Gastroesophageal sphincter (tissue), 3 donors: ENCODE data around the gene MRPL17.

Source experiments
- POLR2AphosphoS5 ChIP-seq: sonication (generic); formaldehyde crosslinking; IDR thresholded peaks from one replicate; pipeline ENCODE4 v1.6.1; 2017; ENCODE audit warnings: antibody characterized with exemption
- TF ChIP-seq, protein P1 (sequence below), 4 experiments: fragments of 200-600 bp in 2 of 4; fragments of 450-650 bp in 2 of 4; sonication (generic) in 1 of 4; IDR thresholded peaks; one replicate each; pipeline ENCODE4 v1.5.1; 2017 to 2019; ENCODE audit warnings: antibody characterized with exemption in 4 of 4, mild to moderate bottlenecking in 2 of 4, moderate library complexity in 2 of 4

DNA sequence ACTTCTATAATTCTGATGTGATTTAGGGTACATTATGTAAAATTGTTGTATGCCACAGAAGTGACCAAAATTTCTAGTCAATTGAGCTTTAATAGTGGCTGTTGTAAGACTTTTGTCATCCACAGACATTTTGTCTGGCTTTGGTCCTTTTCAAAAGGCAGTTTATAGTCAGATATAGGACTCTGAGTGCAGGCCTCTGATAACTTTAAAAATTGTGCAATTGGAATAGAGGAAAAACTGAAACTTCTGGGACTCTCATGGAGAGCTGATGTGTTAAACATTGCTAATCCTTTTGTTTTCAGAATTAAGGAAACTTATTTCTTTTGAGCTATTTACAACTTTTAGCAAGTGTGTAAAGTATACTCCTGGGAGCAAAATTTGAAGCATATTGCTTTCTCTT, 9.0 kb upstream of the MRPL17 start:
- TF ChIP-seq, protein P1, sequence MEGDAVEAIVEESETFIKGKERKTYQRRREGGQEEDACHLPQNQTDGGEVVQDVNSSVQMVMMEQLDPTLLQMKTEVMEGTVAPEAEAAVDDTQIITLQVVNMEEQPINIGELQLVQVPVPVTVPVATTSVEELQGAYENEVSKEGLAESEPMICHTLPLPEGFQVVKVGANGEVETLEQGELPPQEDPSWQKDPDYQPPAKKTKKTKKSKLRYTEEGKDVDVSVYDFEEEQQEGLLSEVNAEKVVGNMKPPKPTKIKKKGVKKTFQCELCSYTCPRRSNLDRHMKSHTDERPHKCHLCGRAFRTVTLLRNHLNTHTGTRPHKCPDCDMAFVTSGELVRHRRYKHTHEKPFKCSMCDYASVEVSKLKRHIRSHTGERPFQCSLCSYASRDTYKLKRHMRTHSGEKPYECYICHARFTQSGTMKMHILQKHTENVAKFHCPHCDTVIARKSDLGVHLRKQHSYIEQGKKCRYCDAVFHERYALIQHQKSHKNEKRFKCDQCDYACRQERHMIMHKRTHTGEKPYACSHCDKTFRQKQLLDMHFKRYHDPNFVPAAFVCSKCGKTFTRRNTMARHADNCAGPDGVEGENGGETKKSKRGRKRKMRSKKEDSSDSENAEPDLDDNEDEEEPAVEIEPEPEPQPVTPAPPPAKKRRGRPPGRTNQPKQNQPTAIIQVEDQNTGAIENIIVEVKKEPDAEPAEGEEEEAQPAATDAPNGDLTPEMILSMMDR (IDR thresholded peaks at IDR 0.05) = no peak
- no peak for TF ChIP-seq POLR2AphosphoS5
